Gastroesophageal sphincter (tissue), 3 donors: ENCODE data around the gene PMFBP1.
"Not testable (repeated sequence)": the region's sequence is repeated elsewhere in the genome, so short reads cannot be mapped to it uniquely, and the experiment has no call there.

ENCODE experiments used
- EP300 ChIP-seq: sonication (generic); formaldehyde crosslinking; IDR thresholded peaks from one replicate; pipeline ENCODE4 v1.6.1; 2017; ENCODE audit warnings: antibody characterized with exemption, mild to moderate bottlenecking
- POLR2A ChIP-seq, 2 donors: fragments of 450-650 bp; IDR thresholded peaks; one replicate each; pipeline ENCODE4 v1.6.1; 2017; ENCODE audit warnings: antibody characterized with exemption in 2 of 2, mild to moderate bottlenecking in 2 of 2, moderate library complexity in 1 of 2
- POLR2AphosphoS5 ChIP-seq: sonication (generic); formaldehyde crosslinking; IDR thresholded peaks from one replicate; pipeline ENCODE4 v1.6.1; 2017; ENCODE audit warnings: antibody characterized with exemption
- TF ChIP-seq, protein P1 (sequence below), 4 experiments: fragments of 200-600 bp in 2 of 4; fragments of 450-650 bp in 2 of 4; sonication (generic) in 1 of 4; IDR thresholded peaks; one replicate each; pipeline ENCODE4 v1.5.1; 2017 to 2019; ENCODE audit warnings: antibody characterized with exemption in 4 of 4, mild to moderate bottlenecking in 2 of 4, moderate library complexity in 2 of 4

DNA sequence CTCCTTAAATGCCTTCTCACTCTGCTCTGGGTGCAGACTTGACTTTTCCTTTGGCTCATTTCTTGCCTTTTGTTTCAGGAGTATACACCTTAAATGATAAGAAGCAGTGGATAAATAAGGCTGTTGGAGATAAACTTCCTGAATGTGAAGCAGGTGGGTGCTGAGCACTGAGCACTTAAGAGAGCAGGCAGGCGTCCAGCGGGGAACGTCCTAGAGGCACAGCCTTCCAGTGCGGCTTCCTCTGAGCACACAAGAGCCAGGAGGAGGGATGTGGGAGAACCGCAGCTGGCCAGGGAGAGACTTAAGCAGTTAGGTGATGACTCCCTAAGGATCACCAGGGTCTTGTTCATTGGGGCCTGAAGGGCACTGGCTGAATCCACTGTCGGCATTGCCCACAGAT, 96.9 kb downstream of the PMFBP1 start:
- TF ChIP-seq, protein P1, sequence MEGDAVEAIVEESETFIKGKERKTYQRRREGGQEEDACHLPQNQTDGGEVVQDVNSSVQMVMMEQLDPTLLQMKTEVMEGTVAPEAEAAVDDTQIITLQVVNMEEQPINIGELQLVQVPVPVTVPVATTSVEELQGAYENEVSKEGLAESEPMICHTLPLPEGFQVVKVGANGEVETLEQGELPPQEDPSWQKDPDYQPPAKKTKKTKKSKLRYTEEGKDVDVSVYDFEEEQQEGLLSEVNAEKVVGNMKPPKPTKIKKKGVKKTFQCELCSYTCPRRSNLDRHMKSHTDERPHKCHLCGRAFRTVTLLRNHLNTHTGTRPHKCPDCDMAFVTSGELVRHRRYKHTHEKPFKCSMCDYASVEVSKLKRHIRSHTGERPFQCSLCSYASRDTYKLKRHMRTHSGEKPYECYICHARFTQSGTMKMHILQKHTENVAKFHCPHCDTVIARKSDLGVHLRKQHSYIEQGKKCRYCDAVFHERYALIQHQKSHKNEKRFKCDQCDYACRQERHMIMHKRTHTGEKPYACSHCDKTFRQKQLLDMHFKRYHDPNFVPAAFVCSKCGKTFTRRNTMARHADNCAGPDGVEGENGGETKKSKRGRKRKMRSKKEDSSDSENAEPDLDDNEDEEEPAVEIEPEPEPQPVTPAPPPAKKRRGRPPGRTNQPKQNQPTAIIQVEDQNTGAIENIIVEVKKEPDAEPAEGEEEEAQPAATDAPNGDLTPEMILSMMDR (IDR thresholded peaks at IDR 0.05), result not testable (repeated sequence)
- TF ChIP-seq POLR2A (IDR thresholded peaks at IDR 0.05); POLR2AphosphoS5; EP300: not testable (repeated sequence)
